ENCODE data around the gene GADD45G. TPM values are rescaled to one million over a fixed set of nuclear protein-coding genes. Genes with fewer than 3 reads are reported as not detected.

GADD45G gene
- total RNA-seq, 1 donor from 2014 or later: 124 TPM

DNA sequence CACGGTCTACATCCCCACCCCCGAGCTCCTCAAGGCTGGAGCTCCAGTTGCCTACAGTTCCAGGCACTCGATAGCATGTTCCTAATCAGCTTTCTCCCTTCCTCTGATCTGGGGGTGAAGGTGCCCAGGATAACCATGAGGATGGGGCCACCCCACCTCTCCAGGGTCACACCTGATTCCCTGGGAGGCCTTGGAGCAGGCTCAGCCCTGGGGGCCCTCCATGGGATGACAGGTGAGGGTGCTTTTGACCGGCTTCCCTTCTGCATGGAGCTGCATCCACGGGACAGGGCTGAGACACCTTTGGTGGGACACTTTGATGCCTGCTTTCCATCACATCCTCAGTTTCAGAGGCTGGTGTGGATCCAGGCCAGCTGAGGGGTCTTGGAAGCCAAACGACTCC, 28.6 kb downstream of the GADD45G start:
- no peak overlapping the region for H3K27ac Mint-ChIP-seq (ENCODE audit: unreplicated experiment)
- no peaks in the 10 kb centered on the region for H3K36me3 Mint-ChIP-seq (ENCODE audit: unreplicated experiment)
- no peak for DNase-seq
- H3K9me3 Mint-ChIP-seq (ENCODE audit: unreplicated experiment): peaks cover 8% of the 10 kb centered on the region
- H3K4me3 Mint-ChIP-seq (ENCODE audit: unreplicated experiment): no peak overlapping the region
- peaks cover 2% of the 10 kb centered on the region for H3K4me1 Mint-ChIP-seq (ENCODE audit: low read depth, unreplicated experiment)
- TF ChIP-seq, protein P1, sequence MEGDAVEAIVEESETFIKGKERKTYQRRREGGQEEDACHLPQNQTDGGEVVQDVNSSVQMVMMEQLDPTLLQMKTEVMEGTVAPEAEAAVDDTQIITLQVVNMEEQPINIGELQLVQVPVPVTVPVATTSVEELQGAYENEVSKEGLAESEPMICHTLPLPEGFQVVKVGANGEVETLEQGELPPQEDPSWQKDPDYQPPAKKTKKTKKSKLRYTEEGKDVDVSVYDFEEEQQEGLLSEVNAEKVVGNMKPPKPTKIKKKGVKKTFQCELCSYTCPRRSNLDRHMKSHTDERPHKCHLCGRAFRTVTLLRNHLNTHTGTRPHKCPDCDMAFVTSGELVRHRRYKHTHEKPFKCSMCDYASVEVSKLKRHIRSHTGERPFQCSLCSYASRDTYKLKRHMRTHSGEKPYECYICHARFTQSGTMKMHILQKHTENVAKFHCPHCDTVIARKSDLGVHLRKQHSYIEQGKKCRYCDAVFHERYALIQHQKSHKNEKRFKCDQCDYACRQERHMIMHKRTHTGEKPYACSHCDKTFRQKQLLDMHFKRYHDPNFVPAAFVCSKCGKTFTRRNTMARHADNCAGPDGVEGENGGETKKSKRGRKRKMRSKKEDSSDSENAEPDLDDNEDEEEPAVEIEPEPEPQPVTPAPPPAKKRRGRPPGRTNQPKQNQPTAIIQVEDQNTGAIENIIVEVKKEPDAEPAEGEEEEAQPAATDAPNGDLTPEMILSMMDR (IDR thresholded peaks at IDR 0.05; ENCODE audit: partially characterized antibody, unreplicated experiment): no peak
- H3K27me3 Mint-ChIP-seq (ENCODE audit: unreplicated experiment): peaks cover 3% of the 10 kb centered on the region

DNA sequence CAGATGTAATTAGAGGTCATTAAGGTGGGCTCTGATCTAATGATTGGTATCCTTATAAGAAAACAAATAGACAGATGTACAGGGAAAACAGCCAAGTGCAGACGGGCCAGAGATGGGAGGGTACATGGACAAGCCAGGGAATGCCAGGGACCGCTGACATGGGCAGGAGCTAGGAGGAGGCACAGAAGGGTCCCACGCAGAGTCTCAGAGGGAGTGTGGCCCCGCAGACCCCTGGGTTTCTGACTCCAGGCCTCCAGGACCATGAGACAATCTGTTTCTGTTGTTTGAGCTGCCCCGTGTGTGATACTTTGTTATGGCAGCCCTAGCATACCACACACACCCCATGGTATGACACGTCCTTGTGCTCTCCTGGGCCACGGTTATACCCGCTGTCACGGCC, 29.1 kb downstream of the GADD45G start:
- TF ChIP-seq, protein P1 (IDR thresholded peaks at IDR 0.05; ENCODE audit: partially characterized antibody, unreplicated experiment): no peak
- no peak overlapping the region for H3K4me3 Mint-ChIP-seq (ENCODE audit: unreplicated experiment)
- no peaks in the 10 kb centered on the region for H3K36me3 Mint-ChIP-seq (ENCODE audit: unreplicated experiment)
- peaks cover 3% of the 10 kb centered on the region for H3K27me3 Mint-ChIP-seq (ENCODE audit: unreplicated experiment)
- H3K4me1 Mint-ChIP-seq (ENCODE audit: low read depth, unreplicated experiment): peaks cover 4% of the 10 kb centered on the region
- peaks cover 8% of the 10 kb centered on the region for H3K9me3 Mint-ChIP-seq (ENCODE audit: unreplicated experiment)
- H3K27ac Mint-ChIP-seq (ENCODE audit: unreplicated experiment): no peak overlapping the region
- DNase-seq: no peak

DNA sequence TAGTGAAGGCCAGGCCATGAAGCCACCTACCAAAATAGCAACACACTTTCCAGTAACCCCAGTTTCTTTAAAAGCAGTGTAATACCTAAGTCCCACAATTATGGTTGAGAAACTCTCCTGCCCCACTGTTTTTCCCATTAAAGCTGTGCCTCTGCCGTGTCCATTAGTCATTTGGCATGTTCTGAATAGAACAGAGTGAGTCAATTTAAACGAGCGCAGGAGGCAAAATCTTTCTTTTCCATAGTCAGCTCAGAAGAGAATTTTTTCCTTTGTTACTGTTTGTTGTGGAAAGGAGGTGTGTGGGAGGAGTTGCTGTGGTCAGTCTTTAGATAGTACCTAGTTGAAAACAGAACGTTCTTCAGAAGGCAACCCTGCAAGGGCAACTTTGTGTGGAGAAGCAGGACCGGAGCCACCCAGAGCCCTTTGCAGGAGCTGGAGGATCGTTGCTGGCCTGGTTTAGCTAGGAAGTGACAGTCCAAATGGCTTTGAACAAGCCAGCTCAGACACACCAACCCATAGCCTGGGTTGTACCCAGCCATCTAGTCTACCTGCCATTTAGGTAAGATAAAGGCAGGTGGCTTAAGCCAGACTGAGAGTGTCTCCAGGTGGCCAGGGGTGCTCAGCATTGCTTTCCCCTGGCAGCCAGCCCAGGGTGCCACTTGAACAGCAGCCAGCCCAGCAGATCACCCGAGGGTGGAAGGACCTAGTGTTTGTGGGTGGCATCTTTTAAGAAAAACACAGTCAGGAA, 30.4 kb downstream of the GADD45G start:
- H3K36me3 Mint-ChIP-seq (ENCODE audit: unreplicated experiment): no peaks in the 10 kb centered on the region
- DNase-seq: no peak
- TF ChIP-seq, protein P1 (IDR thresholded peaks at IDR 0.05; ENCODE audit: partially characterized antibody, unreplicated experiment): no peak

DNA sequence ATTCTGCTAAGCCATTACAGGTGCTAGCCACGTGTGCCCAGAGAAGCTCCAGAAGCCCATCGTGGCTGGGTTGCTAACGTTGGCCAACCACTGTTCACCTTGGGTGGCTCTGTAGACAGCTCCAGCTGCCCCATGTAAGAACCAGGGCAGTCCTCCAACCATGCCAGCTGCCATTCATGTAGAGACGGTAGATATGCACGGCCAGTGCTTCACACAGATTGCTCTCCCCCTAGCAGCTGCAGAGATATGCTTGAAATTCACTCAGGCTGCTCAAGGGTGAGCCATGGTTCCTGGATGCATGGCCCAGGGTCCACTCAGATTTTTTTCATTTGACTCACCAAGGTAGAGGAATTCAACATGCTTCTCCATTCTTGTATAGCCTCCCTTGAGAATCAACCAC, 31.0 kb downstream of the GADD45G start:
- Mint-ChIP-seq H3K27ac (ENCODE audit: unreplicated experiment) (no peak overlapping the region), H3K9me3 (ENCODE audit: unreplicated experiment) (peaks cover 6% of the 10 kb centered on the region), H3K4me1 (ENCODE audit: low read depth, unreplicated experiment) (peaks cover 2% of the 10 kb centered on the region), H3K36me3 (ENCODE audit: unreplicated experiment) (no peaks in the 10 kb centered on the region), H3K4me3 (ENCODE audit: unreplicated experiment) (no peak overlapping the region), H3K27me3 (ENCODE audit: unreplicated experiment) (peaks cover 3% of the 10 kb centered on the region)
- TF ChIP-seq, protein P1 (IDR thresholded peaks at IDR 0.05; ENCODE audit: partially characterized antibody, unreplicated experiment): no peak
- DNase-seq: no peak

More for the DNA sequence above, 30.4 kb downstream of the GADD45G start:
- H3K27ac Mint-ChIP-seq (ENCODE audit: unreplicated experiment): no peak overlapping the region
- peaks cover 8% of the 10 kb centered on the region for H3K9me3 Mint-ChIP-seq (ENCODE audit: unreplicated experiment)
- H3K4me3 Mint-ChIP-seq (ENCODE audit: unreplicated experiment): no peak overlapping the region
- peaks cover 5% of the 10 kb centered on the region for H3K27me3 Mint-ChIP-seq (ENCODE audit: unreplicated experiment)
- peaks cover 2% of the 10 kb centered on the region for H3K4me1 Mint-ChIP-seq (ENCODE audit: low read depth, unreplicated experiment)

DNA sequence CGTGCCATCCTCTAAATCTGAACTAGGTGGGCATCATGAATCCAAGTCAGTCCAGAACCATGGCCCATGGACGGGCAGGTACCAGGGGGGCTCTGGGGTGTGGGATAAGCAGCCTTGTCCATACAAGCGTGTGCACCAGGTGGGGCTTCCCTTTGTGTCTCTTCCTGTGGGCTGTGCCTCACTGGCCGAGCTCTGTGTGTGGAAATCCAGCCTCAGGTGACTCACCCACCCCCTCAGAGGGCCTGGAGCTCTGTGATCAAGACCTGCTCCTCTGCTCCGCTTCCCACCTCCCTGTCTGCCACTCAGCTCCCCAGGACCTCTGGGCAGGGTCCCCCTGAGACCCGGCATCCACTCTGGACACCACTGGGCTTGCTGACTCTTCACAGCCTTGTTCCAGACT, 33.0 kb downstream of the GADD45G start:
- peaks cover 3% of the 10 kb centered on the region for H3K27me3 Mint-ChIP-seq (ENCODE audit: unreplicated experiment)
- TF ChIP-seq, protein P1 (IDR thresholded peaks at IDR 0.05; ENCODE audit: partially characterized antibody, unreplicated experiment): no peak
- H3K27ac Mint-ChIP-seq (ENCODE audit: unreplicated experiment): no peak overlapping the region
- no peak overlapping the region for H3K4me3 Mint-ChIP-seq (ENCODE audit: unreplicated experiment)
- H3K9me3 Mint-ChIP-seq (ENCODE audit: unreplicated experiment): peaks cover 8% of the 10 kb centered on the region
- DNase-seq: no peak
- peaks cover 7% of the 10 kb centered on the region for H3K4me1 Mint-ChIP-seq (ENCODE audit: low read depth, unreplicated experiment)
- H3K36me3 Mint-ChIP-seq (ENCODE audit: unreplicated experiment): no peaks in the 10 kb centered on the region
